ENCODE measurements around the gene FUT7. TPM values are rescaled to one million over a fixed set of nuclear protein-coding genes. Genes with fewer than 3 reads are reported as not detected.
A peak's percentile ranks its signal among the peaks of the same experiment; 100 is the strongest.
"Not testable (repeated sequence)": the region's sequence is repeated elsewhere in the genome, so short reads cannot be mapped to it uniquely, and the experiment has no call there.

FUT7 gene
- total RNA-seq, 1 experiment from 2014 or later, result not detected

GRCh38 chr9:137004285-137004684 lies 27.6 kb downstream of the FUT7 start:
- not testable (repeated sequence) for H2AFZ ChIP-seq (ENCODE audit: low read length); H3K23ac ChIP-seq (ENCODE audit: insufficient read length, low read depth, low read length); H4K5ac ChIP-seq (ENCODE audit: insufficient read length, low read depth, low read length); H4K8ac ChIP-seq (replicated peaks; ENCODE audit: insufficient read length, low read depth, low read length); H4K91ac ChIP-seq (ENCODE audit: insufficient read length, low read depth, low read length); H3K4me1 Mint-ChIP-seq; H4K20me1 ChIP-seq (ENCODE audit: control insufficient read depth, insufficient read depth, insufficient read length); H3T11ph ChIP-seq (ENCODE audit: low read length); H3K4me2 ChIP-seq (ENCODE audit: insufficient read depth, insufficient read length, low read length); H2BK5ac ChIP-seq (ENCODE audit: insufficient read length, low read length); H3K9me3 ChIP-seq (ENCODE audit: control insufficient read depth, low read depth, low read length); H3K4ac ChIP-seq (ENCODE audit: low read depth, low read length); H2AK5ac ChIP-seq (ENCODE audit: insufficient read length, low read length); H3K23me2 ChIP-seq (ENCODE audit: insufficient read length, low read depth, low read length, poor library complexity, severe bottlenecking); H3K79me2 ChIP-seq (ENCODE audit: insufficient read depth, low read length); H2BK12ac ChIP-seq (ENCODE audit: insufficient read length, low read depth, low read length); H3K36me3 Mint-ChIP-seq (ENCODE audit: insufficient read depth in 1 of 3, low read depth in 3 of 3); H3K79me1 ChIP-seq (ENCODE audit: insufficient read depth, low read depth, low read length, poor library complexity, severe bottlenecking); H3K27ac Mint-ChIP-seq; H3K4me1 ChIP-seq (ENCODE audit: insufficient read depth, low read length); H3K27me3 ChIP-seq (ENCODE audit: insufficient read depth, low read length); H3K18ac ChIP-seq (ENCODE audit: insufficient read length, low read depth, low read length); H2BK20ac ChIP-seq (ENCODE audit: low read depth, low read length, poor library complexity, severe bottlenecking); H3K27ac ChIP-seq (ENCODE audit: insufficient read length, low read depth, low read length); H3K56ac ChIP-seq (ENCODE audit: insufficient read length, low read depth, low read length); DNase-seq; H2BK15ac ChIP-seq (ENCODE audit: low read depth, low read length); H3K9ac ChIP-seq (ENCODE audit: extremely low read depth, insufficient read length, low read length); H3K4me3 Mint-ChIP-seq; H3K14ac ChIP-seq (ENCODE audit: insufficient read depth, low read length); H2BK120ac ChIP-seq (ENCODE audit: low read depth, low read length, poor library complexity, severe bottlenecking)
- no CpG with 5 or more reads among the region's 17 CpGs for WGBS (ENCODE audit: extremely low coverage, insufficient read length, low lambda C conversion rate)
- H3K27me3 Mint-ChIP-seq (ENCODE audit: low read depth), result peaks cover 11% of the 10 kb centered on the region
- peaks cover 16 to 19% of the 10 kb centered on the region in 2 experiments for H3K9me3 Mint-ChIP-seq
- TF ChIP-seq, protein P1, sequence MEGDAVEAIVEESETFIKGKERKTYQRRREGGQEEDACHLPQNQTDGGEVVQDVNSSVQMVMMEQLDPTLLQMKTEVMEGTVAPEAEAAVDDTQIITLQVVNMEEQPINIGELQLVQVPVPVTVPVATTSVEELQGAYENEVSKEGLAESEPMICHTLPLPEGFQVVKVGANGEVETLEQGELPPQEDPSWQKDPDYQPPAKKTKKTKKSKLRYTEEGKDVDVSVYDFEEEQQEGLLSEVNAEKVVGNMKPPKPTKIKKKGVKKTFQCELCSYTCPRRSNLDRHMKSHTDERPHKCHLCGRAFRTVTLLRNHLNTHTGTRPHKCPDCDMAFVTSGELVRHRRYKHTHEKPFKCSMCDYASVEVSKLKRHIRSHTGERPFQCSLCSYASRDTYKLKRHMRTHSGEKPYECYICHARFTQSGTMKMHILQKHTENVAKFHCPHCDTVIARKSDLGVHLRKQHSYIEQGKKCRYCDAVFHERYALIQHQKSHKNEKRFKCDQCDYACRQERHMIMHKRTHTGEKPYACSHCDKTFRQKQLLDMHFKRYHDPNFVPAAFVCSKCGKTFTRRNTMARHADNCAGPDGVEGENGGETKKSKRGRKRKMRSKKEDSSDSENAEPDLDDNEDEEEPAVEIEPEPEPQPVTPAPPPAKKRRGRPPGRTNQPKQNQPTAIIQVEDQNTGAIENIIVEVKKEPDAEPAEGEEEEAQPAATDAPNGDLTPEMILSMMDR (conservative IDR thresholded peaks at IDR 0.05), result peak; percentile 67

All from H9 (cell line).